Measurements from ENCODE around the gene SEMA5B.
A peak's percentile ranks its signal among the peaks of the same experiment; 100 is the strongest.

The SEMA5B gene

GRCh38 chr3:122886251-122886650 lies 141.3 kb downstream of the SEMA5B start:
- no peak for DNase-seq

DNA sequence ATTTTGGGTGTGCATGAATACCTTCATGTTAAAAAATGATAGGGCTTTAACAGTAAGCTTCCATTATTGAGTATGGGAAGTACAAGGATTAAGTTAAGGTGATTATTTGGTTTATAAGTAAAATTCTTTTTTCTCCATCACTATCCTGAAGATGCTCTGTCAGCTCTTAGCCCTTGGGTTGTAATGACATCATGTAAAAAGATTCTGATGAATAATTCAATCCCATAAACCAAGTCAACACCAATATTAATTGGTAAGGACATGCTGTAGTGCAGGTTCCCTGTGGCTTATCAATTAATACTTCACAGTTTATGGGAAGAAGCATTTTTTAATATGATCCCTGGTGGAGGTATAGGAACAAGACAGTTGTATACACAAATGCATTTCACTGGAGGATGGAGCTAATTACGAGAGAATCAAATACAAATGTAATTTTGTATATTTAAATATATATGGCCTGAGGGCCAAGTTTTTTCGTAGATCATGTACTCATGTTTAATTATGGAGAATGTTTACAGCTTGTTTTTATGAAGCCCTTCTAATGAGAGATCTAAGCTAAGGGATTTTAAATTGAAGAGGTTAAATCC lies 145.1 kb downstream of the SEMA5B start:
- no peak for DNase-seq

DNA sequence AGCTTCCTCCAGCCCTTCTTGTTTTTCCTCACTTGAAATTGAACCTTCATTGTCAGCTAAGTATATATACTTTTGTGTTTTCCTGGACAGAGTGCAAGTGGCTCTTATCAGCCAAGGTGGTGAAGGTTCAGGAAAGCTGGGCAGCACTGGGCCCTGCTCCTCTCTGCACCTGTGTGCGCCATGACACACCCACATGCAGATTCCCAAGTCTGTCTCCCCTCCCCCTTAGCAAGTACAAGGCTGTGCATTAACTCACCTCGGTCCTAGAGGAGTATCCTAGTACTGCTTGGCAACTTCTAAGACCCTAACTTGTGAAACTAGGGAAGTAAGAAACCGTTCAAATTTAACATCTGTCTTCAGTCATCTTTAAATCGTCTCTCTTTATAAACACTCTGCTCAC lies 146.9 kb downstream of the SEMA5B start:
- no peak for DNase-seq

DNA sequence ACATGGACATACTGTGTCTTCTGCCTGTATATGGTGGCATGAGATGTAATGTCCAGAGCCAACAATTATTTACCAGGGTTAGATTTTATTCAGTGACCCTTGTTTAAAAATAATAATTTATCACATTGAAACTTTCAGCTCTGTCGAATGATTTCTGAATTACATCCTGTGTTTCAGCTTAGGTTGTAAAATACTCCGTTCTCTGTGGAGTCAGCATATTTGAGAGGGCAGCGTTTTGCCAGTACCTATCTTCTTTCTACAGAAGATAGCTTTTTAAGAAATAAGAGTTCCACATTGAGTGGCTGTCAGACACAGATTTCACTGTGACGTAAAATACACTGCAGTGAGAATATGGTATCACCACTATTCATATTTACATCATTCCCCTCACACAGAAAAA lies 147.4 kb downstream of the SEMA5B start:
- no peak for DNase-seq

GRCh38 chr3:122875547-122876127 lies 151.9 kb downstream of the SEMA5B start:
- no peak for DNase-seq

DNA sequence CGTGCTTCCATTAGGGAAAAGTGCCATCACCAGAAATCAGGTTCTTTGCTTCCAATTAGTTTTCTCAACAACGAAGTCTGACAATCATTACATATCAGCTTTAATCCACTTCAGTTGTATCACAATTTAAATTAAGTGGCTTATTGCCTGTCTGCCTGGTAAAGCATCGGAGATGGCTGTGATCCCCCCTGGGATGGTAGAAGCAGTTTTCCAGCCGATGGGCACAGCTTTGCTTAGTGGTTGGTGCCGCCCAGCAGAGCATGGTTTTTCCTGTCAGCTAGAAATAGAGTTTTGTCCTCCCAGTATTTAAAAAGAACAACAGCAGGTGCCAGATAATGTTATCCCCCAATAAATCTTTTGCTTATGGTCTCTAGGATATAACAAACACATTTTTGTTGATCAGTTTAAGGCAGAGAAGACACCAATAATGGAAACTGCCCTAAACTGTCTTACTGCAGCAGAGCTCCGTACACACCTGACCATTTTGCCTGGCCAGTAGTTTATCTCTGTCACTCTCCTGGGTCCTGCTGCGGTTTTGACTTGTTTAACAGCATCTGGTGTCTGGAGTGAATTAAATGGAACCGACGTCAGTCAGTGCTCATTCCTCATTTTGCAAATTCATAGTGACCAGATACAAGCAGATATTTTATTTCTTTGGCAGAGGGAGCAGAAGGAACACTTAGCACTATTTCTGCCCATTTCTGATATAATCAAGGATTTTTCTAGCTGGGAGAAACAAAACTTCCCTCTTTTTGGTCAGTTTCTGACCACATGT lies 153.6 kb downstream of the SEMA5B start:
- DNase-seq, result peak; percentile 50

DNA sequence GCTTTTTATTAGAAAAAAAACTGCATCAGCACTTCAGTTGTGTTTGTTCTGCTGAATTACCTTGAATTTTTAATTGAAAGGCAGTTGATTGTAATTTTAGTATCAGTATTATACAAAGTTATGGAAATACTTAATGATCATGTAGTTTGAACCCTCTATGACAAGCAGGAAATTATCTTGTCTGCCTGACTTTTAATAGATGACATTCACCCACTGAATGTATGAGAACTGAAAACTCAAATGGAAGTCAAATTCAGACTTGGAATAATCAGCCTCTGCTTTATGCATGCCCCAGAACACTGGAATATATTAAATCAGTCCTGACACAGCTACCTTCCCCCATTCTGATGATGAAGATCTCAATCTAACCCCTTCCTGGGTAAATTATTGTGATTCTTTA lies 159.2 kb downstream of the SEMA5B start:
- DNase-seq, result no peak

DNA sequence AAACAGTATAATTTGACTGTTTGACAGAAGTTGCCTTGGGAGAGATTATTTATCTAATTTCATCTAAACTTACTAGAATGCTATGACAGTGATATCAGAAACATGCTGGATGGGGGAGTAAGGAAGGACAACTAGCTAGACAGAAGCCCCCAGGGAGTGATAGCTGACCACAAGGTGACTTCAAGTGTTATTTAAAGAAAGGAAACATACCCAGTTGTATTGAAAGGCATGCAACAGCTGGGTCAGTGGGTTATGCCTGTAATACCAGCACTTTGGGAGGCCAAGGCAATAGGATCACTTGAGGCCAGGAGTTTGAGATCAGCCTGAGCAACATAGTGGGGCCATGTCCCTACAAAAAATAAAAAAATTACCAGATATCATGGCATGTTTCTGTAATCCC lies 163.1 kb downstream of the SEMA5B start:
- no peak for DNase-seq

DNA sequence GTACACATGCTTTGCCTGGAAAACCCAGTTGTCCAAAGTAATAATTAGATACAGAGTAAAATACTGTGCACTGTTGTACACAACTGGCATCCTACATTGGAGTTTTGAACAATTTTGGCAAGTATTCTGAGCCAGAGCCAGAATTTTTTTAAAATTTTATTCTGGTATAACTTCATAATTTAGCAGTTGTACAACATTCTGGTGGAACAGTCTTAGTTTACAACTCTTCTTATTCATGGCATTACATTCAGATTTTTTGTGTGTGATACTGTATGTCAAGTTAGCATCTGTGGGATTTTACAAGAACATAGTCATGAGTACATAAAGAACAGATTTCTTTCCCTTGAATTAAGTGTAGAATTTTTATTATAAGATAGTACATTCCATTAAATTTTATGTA lies 165.2 kb downstream of the SEMA5B start:
- no peak for DNase-seq

All from OCI-M1 (cell line).